Ecto neural progenitor cell (in vitro differentiated cells): ENCODE measurements around the gene CASP5.
"Not testable (repeated sequence)": the region's sequence is repeated elsewhere in the genome, so short reads cannot be mapped to it uniquely, and the experiment has no call there.

Experiments
- DNase-seq: peaks from one replicate; pipeline ENCODE4 v3.0.0-alpha.2; 2018; ENCODE audit warnings: low spot score

Gene CASP5

DNA sequence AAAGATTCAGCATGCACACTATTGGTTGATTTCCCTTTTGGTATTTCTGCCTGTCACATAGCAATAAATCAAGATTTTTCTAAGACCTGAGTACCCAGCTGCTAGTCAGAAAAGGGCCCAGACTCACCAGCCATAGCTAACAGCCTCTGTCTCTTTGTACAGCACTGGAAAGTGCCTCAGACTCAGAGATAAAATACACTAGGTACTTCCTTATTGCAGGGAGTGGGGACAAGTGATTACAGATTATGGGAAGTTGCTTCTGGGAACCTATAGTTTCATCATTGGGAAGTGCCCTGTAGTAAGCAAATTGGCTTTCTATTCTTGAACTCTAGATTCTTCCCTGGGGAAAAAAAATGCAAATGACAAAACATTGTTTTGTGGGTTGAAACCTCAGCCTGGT, at the start of gene CASP5:
CASP5 (minus strand) TSS at position 166 of the 400 bp plus-strand sequence; CDS start at position 134, 32 bp downstream.
- no peak for DNase-seq

DNA sequence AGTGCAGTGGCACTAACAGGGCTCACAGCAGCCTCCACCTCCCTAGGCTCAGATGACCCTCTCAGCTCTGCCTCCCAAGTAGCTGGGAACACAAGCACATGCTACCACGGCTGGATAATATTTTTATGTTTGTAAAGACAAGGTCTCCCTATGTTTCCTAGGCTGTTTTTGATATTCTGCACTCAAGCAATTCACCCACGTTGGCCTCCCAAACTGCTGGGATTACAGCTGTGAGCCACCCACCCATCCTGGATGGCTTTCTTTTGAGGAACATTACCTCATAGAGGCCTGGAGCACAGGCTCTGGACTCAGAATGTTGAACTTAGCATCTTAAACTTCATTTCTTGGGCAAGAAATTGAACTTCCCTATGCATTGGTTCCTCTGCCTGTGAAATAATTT, 49.1 kb upstream of the CASP5 start:
- not testable (repeated sequence) for DNase-seq

DNA sequence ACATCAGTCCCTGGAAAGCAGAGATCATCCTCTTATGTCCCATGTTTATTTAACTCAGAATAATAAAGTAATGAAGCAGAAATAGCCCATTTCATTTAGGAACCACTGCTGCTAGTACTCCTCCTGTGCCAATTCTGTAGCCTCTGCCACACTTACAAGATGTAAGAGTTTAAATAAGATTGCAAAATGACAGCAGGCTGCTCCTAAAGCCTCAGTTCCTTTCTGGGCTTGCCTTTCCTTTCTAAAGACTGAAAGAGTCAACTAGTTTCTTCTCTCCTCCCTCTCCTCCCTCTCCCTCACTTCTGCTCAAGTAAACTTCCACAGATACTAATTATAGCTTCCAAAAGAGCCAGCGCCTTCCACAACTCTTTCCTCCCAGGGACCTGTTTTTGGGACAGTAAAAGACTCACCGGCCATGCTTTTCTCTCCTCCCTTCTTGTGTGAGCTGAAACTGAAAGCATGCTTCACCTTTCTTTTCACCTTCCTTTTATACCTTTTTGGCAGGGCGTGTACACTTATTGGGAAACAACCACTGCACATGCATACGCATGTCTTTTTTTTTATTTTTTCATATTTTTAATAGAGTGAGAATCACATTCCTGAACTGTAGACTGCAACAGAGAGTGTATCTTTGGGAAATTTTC, 48.2 kb upstream of the CASP5 start:
- DNase-seq, result no peak

DNA sequence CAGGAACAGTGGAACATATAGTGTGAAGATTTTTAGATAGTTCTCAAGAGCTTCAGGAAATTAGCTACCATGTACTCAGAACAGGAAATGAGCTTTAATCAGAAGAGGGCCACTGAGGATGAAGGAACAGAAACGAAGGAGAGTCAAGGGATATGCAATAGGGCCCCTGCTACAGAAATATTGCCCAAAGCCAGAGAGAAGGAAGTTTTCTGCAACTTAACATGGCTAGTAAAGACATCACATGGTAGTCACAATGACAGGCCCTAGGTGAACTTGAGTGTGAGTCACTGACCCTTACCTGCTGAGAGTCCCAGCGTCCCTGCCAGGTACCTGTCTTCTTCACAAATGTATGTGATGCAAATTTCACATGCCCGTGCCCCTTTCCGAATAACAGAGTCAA, 47.3 kb upstream of the CASP5 start:
- DNase-seq, result no peak

DNA sequence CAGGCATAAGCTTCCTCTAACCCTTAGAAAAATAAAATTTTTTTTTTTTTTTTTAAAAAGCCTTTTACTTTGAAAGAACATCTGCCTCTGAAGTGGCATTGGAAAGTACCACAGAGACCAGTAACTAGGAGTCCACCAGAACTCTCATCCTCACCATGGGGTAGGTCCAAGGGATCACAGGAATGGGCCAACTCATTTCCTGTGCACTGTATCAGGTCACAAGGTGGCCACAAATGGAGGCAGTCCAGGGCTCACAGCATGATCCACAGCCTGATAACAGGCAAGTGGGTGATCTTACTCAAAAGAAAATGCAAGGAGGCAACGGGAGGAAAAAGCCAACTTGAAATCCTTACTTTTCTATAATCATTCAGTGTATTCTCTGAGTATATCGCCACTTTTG, 46.8 kb upstream of the CASP5 start:
- DNase-seq, result not testable (repeated sequence)

DNA sequence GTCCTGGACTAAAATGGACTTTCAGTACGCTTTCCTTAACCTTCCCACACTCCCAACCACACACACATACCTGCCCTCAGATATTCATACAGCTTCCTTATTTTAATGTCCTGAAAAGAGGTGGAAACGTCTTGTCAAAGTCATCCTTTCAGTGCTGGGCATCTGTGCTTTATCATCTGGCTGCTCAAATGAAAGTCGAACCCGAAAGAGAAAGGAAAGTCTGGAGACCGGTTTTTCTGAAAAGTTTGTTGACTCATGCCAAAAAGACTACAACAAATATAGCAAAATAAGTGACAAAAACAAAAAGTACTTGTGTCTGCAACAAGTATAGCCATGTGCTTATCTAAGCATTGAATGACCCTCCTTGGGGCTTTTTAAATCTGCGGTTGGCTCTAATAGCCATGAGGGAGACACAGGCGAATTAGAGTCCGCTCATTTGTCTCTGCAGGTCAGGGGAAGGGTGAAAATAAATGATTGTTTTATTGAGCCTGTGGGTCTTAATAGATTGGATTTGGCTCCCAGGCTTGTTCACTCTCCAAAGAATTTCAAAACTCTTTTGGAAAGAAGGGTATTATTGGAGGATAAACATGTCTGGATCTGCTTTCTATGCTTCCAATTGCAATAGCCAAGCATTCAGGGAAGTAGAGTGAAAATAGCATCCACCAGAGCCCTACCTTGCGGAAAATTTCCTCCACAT, 40.4 kb upstream of the CASP5 start:
- not testable (repeated sequence) for DNase-seq

DNA sequence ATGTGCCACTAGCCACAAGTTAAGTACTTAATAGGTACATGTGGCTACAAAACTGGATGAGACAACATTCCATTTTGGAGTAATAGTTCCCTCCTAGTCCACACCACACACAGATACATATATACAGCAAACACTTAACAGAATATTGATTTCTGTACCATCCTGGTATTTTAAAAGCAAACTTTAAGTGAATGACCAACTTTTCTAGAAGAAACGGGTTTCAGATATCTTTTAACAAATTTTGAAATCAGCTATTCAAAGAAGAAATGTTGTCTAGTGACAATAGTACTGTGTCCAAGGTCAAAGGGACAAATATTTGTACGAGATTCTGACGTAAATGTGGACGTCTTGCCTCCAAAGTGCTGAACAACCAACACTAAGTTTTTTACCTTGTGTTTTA, 34.5 kb upstream of the CASP5 start:
- DNase-seq, result no peak

DNA sequence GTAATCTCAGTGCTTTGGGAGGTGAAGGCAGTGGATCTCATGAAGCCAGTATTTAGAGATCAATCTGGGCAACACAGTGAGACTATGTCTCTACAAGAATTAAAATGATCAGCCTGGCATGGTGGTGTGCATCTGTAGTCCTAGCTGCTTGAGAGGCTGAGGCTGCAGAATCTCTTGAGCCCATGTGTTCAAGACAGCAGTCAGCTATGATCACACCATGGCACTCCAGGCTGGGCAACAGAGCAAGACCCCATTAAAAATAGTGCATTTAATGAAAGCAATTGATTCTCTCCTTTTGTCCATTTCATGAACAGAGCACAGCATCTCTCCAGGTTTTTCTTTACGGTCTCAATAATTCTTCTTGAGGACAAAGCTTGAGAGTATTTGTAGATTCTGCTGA, 33.5 kb upstream of the CASP5 start:
- DNase-seq, result no peak

DNA sequence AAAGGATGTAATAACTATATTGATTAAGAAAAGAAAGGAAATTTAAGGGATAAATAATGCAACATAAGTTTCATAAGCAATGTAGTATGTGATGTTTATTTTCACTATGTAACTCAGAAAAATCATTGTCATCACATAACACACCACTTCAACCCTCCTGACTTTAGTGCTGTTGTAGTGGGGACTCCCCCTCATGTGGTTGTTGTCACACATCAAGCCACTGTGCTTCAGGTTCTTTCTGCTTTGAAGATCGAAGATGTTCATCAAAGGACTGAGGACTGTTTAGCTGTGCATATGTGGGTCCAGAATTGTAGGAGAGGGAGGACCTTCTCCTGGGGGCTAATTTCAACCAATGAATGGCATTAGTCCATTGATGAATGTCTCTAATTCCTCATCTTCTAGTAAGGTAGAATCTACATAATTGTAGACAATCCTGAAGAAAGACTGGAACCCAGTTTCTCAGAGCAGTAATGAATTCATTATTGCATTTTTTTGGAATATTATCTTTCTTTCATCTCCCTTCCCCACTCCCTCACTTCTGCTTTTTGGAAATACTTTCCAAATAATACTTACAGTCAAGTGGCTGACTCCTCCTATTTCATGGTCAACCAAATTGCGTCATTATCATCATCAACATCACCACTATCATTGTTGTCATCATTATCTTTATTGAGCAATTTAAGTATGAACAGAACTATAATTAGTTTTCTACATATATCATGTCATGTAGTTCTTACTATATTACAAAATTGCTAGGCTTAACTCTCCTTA, 31.9 kb upstream of the CASP5 start:
- no peak for DNase-seq

DNA sequence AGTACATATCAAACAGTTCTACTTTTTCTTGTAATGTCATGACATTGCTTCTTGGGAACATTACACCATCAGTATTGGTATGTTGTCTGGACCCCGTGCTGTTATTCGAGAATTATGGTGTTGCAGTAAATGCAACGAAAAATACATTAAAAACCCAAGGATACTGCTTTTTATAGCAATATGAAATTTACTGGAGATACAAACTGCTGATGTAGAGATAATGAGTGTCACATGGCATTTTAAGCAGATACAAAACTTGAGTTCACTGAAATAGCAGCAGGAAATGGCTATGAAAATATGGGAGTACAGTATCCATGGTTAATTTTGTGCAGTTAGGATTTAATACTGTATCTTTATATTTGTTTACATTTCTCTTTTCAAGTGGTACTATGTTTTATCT, 29.5 kb upstream of the CASP5 start:
- no peak for DNase-seq

DNA sequence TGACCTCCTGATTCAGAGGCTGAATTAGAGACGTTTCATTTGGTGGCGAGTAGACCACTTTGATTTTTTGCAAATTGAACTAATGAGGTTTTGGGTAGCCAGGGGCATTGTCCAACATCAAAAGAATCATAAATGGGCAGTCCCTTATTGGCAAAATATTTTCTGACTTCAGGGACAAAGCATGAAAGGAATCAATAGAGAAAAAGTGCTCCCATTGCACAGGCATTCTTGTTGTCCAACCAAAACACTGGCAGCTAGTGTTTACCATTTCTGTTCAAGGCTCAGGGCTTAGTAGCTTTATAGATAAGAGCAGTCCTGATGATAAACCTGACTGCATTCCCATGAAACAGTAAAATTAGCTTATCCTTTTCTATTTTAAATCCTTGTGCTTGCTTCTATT, 28.6 kb upstream of the CASP5 start:
- DNase-seq, result no peak

DNA sequence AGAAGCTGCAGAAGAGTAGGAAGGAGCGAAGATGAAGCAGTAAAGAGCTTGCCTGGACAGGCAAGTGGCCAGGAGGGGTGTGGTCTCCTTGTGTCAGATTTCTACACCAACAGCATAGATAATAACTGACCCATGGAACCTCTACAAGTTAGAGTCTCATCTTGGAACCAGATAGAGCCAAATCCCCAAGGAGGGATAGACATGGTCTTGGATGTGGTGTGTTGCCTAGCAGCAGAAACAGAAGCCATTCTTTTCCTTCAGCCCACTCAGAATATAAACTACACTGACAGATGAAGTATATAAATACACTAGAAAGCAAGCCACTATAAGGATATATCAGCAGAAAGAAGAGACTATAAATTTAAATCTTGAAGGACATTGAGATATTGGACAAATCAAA, 26.5 kb upstream of the CASP5 start:
- no peak for DNase-seq

DNA sequence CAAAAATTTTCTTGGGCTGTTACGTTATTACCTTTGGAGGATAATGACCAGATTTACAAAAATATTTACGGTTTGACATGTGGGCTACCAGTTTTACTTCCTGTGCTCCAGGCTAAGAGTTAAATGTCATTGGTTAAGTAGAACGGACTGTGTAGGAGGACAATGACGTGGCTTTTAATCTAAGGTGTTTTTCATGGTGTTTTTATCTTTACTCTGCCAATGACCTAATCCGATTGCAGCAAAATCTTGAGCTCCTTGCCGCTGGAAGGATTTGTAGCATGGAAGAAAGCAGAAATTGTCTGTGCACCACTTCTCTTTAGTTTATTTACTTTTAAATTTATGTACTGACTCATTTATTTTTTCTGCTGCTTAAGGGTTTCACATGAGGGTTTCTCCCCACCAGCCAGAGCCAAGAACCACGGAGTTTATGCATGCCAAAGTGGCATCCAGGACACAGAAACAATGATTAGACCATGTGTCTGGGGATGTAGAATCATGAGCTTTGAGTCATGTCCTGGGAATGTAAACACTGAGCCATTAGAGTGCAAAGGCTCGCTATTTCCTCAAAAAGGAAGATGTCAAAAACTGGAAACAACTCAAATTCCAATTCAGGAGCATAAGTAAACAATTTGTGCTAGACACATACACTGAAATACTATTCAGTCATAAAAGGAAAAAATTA, 24.1 kb upstream of the CASP5 start:
- DNase-seq, result no peak

DNA sequence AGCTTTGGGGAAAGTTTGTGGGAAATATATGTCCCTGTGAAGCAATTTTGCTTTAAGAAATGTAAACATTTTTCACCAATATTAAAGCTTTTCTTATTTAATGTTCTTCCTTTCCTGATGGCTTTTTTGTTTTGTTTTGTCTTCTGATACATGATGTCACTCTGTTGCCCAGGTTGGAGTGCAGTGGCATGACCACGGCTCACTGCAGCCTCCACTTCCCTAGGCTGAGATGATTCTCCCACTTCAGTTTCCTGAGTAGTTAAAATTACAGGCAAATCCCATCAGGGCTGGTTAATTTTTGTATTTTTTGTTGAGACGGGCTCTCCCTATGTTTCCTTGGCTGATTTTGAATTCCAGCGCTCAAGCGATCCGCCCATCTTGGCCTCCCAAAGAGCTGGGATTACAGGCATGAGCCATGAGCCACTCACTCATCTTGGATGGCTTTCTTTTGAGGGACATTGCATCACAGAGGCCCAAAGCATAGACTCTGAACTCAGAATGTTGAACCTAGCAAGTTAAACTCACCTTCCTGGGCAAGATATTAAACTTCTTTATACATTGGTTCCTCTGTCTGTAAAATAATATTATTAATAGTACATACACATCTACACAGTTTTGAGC, 22.8 kb upstream of the CASP5 start:
- DNase-seq, result no peak

DNA sequence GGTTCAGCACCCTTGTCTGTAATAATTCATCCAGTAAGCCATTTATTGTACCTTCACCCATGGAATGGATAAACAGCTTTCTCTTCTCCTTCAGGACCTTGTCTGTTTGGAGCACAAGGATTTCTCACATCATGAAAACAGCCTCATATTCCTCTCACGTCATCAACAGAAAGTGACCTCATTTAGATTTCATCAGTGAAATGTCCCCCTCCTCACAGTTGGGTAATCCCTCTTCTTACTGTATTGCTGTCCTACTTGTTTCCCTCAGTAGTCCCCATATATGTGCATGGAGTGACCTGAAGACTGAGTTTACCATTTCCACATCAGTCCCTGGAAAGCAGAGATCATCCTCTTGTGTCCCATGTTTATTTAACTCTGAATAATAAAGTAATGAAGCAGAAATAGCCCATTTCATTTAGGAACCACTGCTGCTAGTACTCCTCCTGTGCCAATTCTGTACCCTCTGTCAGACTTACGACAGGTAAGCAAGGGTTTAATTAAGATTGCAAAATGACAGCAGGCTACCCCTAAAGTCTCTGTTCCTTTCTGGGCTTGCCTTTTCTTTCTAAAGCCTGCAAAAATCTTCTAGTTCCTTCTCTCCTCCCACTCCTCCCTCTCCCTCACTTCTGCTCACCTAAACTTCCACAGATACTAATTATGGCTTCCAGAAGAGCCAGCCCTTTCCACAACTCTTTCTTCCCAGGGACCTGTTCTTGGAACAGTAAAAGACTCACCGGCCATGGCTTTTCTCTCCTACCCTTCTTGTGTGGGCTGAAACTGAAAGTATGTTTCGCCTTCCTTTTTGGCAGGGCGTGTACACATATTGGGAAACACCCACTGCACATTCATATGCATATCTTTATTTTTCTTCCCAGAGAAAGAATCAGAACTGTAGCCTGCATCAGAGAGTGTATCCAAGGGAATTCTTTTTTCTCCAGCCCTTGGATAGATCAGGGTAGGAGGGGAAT, 21.9 kb upstream of the CASP5 start, which contains the start of gene CARD16:
CARD16 (minus strand) TSS at position 779 of the 968 bp plus-strand sequence; CDS start at position 741, 38 bp downstream.
- DNase-seq, result not testable (repeated sequence)

DNA sequence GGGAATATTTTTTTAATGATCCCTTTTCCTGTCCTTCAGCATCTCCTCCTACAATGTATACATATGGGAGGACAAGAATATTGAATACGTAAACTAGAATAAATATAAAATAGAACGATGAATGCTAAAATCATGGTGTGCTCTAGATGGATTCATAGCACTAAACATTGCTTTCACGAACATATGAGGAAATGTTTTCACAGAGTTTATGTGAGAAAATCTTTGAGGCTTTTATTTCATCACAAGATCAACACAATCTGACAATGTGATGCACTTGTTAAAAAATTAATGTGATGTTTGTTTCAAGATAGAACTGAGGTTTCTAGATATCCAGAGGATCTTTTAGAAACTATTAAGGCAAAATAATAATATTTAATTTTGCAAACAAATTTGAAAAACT, 19.2 kb upstream of the CASP5 start:
- no peak for DNase-seq

DNA sequence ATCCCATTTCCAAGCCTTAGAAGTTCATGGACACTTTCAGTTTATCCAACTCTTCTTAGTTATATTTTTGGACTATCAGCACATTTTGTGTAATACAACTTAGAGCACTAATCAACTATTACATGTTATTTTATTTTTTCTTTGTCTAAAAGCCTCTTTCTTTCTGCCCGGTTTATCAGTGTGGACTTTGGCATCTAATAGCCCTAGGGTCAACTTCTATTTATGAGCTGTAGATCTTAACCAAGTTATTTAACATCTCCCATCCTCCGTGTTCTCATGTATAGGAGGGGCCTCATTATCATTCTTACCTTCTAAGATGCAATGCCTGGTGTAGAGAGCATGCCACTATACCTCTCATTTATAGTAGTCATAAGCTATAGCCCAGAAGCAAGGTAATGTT, 17.7 kb upstream of the CASP5 start:
- DNase-seq, result no peak

DNA sequence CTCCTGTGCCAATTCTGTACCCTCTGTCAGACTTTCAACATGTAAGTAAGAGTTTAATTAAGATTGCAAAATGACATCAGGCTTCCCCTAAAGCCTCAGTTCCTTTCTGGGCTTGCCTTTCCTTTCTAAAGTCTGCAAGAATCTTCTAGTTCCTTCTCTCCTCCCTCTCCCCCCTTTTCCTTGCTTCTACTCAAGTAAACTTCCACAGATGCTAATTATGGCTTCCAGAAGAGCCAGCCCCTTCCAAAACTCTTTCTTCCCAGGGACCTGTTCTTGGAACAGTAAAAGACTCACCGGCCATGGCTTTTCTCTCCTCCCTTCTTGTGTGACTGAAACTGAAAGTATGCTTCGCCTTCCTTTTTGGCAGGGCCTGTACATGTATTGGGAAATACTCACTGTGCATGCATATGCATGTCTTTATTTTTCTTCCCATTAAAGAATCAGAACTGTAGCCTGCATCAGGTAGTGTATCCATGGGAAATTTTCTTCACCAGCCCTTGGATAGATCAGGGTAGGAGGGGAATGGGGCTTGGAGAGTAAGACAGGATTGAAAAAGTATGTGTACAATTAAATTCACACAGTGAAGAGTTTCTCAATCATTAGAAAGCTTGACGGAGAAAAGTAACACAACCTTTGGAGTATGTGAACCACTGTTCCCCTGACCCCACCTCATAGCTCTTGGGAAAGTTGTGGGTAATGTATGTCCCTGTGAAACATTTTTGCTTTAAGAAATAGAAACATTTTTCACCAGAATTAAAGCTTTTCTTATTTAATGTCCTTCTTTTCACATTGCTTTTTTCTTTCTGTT, 12.0 kb upstream of the CASP5 start, which contains the start of gene CASP1:
CASP1 (minus strand) TSS at position 332 of the 808 bp plus-strand sequence; CDS start at position 301, 31 bp downstream.
- DNase-seq, result no peak

DNA sequence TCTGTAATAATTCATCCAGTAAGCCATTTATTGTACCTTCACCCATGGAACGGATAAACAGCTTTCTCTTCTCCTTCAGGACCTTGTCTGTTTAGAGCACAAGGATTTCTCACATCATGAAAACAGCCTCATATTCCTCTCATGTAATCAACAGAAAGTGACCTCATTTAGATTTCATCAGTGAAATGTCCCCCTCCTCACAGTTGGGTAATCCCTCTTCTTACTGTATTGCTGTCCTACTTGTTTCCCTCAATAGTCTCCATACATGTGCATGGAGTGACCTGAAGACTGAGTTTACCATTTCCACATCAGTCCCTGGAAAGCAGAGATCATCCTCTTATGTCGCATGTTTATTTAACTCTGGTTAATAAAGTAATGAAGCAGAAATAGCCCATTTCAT, 11.4 kb upstream of the CASP5 start:
- DNase-seq, result not testable (repeated sequence)

DNA sequence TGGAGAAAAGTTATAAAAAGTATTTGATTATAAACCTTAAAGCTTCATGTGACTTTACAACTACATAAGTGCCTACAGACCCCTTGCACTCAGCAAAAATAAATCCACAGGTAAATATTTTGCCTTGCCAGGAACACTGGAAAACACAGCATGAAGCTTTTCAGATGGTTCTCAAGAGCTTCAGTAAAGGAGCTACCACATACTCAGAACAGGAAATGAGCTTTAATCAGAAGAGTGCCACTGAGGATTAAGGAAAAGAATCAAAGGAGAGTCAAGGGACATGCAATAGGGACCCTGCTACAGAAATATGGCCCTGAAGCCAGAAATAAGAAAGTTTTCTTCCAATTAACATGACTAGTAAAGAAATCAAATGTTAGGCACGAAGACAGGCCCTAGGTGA, 10.8 kb upstream of the CASP5 start:
- DNase-seq, result no peak
